Mammary microvascular endothelial cell (primary cell): ENCODE results near the gene WDR76. TPM values are rescaled to one million over a fixed set of nuclear protein-coding genes. Genes with fewer than 3 reads are reported as not detected.

Source experiments
- total RNA-seq: library from RNA; depleted of rRNA; stranded (reverse); fragments of >200 nt; gene quantifications from 2 replicates; pipeline ENCODE4 v1.2.3, GENCODE V29; 2015

The WDR76 gene
- 18.5 and 18.9 TPM in 2 replicates for total RNA-seq

DNA sequence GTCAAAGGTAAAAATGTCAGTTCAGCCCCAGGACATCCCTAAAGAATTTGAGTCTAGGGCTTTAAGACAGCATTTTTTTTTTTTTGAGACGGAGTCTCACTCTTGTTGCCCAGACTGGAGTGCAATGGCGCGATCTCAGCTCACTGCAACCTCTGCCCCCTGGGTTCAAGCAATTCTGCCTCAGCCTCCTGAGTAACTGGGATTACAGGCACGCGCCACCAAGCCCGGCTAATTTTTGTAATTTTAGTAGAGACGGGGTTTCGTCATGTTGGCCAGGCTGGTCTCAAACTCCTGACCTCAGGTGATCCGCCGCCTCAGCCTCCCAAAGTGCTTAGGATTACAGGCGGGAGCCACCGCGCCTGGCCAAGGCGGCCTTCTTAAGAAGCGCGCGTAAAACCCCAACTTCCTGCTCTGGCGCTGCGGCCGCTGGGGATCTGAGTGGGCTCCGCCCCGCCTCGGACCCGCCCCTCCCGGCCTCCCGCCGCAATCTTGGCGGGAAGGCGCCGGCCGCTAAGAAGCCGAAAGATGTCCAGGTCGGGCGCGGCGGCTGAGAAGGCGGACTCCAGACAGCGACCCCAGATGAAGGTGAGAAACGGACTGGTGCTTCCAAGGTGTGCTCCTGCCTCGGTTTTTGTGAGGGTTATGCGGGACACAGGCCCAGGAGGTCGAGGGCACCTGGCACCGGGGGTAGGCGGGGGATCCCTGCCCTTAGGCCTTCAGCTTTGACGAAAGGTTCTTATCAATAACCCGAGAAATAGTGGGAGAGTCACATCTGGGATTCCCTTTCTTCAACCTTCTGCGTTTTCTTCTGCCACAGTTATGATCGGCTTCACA lies at the start of gene WDR76:
WDR76 (plus strand) TSS at position 495 of the 834 bp plus-strand sequence; CDS start at position 526, 31 bp downstream.

DNA sequence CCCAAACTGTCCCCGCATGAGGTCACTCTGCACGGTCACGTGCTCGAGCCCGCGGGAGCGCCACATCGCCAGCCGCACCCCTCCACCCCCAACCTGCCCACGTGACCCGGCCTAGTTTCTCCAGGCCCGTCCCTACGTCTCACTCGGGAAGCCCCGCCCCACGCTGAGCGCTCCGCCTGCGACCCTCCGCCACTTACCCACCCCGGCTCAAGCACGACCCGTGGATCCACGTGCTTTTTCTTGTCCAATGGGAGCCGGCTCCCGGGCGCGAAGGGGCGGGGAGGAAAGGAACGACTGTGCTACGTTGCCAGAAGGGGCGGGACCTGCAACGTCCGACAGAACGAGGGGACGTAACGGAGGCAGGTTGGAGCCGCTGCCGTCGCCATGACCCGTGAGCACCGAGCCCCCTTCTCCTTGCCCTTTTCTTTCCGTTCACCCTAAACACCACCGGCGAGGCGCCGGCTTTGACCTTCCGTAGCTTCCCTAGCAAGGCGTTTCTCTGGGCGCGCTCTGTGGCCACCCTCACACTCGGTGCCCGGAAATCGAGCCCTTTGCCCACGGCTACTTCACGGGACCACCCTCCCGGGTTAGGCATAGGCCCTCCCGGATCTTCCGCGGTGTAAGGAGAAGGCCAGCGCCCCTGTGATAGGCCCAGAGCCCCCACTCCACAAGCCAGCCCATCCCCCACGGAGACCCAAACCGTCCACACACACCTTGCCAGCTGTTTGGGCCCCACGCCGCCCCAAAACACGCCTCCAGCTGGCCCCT lies 34.6 kb upstream of the WDR76 start, which contains the start of gene SERF2:
SERF2 (plus strand) TSS at position 328 of the 768 bp plus-strand sequence; CDS start at position 385, 57 bp downstream.

DNA sequence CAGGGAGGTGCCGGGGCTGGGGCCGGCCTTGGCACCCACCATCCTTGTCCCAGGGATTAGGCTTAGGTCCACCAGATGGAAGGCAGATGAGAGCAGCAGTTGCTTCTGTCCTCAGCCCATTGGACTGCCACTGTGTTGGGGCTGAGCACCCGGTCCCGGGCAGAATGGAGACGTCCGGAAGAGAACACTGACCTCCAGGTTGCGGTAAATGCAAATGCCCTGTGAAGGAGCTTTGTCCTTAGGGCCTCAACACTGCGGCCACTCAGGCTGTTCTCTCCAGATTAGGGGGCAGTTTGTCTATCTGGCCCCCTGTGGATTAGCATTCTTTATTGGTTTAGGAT lies 26.9 kb upstream of the WDR76 start, which contains the start of gene SERINC4:
SERINC4 (minus strand) TSS at position 276 of the 341 bp plus-strand sequence; CDS start at position 42, 234 bp downstream.

DNA sequence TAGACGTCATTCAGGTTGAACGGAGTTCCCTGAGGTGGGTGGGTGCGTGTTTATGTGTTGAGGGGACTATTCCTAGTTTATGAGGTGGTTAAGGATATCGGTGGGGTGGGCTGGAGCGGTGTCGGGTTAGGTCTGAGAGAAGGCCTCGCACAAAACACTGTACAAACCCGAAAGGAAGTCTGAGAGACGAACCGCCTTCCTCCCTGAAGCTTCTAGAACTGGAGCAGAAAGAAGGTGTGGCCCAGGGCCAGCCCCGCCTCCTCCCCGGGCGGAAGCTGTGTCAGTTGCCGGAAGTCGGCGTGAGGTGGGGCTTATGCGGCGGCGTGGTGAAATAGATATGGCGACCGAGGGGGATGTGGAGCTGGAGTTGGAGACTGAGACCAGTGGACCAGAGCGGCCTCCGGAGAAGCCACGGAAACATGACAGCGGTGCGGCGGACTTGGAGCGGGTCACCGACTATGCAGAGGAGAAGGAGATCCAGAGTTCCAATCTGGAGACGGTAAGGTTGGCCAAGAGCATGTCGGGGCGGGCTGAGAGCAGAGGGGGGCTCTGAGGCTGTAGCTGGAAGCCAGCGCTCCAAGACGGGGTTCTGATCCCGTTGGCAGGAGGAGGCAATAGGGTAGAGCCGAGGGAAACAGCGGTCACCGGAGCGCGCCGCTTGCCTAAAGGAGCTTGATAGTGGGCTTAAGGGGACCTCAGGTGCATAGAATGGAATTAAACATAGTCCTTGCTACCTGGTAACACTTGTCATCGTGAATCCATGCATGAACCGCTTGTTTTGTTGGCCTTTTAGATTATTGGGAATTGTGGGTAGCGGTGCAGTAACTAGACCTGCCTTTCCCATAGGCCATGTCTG lies 26.3 kb upstream of the WDR76 start, which contains the start of gene HYPK:
HYPK (plus strand) TSS at position 314 of the 856 bp plus-strand sequence; CDS start at position 338, 24 bp downstream.

DNA sequence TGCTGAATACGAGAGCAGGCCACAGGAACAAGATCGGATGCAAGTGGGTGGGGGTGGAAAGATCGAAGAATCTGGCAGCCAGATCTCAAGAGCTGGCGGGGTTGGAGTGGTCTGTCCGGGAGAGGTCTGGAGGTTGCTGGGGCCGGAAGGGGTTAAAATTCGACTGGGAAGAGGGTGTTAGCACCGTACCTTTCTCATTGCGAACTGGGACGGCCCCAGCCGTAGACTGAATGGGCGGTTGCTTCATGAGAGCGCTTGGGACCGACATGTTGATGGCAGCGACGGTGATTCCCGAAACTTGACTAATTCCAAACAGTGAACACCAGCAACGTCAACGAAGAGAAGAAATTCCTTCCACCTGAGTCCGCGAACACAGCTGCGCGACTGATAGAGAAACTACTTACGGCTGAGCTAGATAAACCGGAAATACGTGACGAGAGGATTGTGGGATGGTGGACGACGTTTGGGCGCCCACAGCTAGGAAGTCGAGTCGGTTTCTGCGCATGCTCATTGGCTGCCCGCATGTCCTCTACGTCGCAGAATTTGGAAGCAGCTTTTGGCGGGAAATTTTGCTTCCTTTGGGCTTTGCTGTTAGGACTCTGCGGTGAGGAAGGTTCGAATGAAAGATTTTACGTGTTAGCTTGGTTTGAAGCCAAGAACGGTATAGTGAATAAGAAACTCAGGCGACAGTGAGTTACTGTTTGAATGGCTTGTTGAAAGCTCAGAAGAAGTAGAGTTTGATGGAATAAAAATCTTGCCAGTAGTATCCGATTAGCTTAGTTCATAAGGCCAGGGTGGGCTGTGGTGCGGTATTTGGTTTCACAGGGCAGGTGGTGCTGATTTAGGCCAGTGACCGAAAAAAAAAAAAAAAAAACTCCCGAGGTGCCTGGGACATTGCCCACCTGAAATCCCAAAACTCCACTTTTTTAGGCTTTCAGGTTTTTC lies 2.2 kb upstream of the WDR76 start, which contains the start of gene MFAP1:
MFAP1 (minus strand) TSS at position 389 of the 945 bp plus-strand sequence; CDS start at position 268, 121 bp downstream.

Other genes starting within 250 kb of the WDR76 start
- gene PPIP5K1, start 236.8 kb upstream of the WDR76 start, total RNA-seq = 7.4 and 22.0 TPM in 2 replicates
- gene CKMT1B, start 233.0 kb upstream of the WDR76 start, total RNA-seq = not detected in 2 replicates
- not detected in 2 replicates for gene STRC, start 208.2 kb upstream of the WDR76 start, total RNA-seq
- gene CATSPER2, start 178.2 kb upstream of the WDR76 start, total RNA-seq = 0.33 and 3.0 TPM in 2 replicates
- gene CKMT1A, start 133.1 kb upstream of the WDR76 start, total RNA-seq = not detected in 2 replicates
- 271 and 278 TPM in 2 replicates for gene PDIA3, start 80.6 kb upstream of the WDR76 start, total RNA-seq
- gene ELL3, start 50.0 kb upstream of the WDR76 start, total RNA-seq = 1.8 and 3.1 TPM in 2 replicates
- gene SERF2, start 34.7 kb upstream of the WDR76 start, total RNA-seq = 1,358 and 1,405 TPM in 2 replicates
- gene SERINC4, start 26.8 kb upstream of the WDR76 start, total RNA-seq = 0.05 TPM in 1 of 2 replicates, not detected in the other
- 10.3 and 16.8 TPM in 2 replicates for gene HYPK, start 26.4 kb upstream of the WDR76 start, total RNA-seq
- gene MFAP1, start 2.3 kb upstream of the WDR76 start, total RNA-seq = 22.1 and 23.7 TPM in 2 replicates